HG03571 (cell line): ENCODE results near the gene KRTAP1-5.
"Not testable (repeated sequence)": the region's sequence is repeated elsewhere in the genome, so short reads cannot be mapped to it uniquely, and the experiment has no call there.

ENCODE experiments used
- ATAC-seq: cut with Tn5 transposase; IDR thresholded peaks from one replicate; pipeline ENCODE4 v1.9.1; 2021; ENCODE audit not compliant: unreplicated experiment

Gene KRTAP1-5

DNA sequence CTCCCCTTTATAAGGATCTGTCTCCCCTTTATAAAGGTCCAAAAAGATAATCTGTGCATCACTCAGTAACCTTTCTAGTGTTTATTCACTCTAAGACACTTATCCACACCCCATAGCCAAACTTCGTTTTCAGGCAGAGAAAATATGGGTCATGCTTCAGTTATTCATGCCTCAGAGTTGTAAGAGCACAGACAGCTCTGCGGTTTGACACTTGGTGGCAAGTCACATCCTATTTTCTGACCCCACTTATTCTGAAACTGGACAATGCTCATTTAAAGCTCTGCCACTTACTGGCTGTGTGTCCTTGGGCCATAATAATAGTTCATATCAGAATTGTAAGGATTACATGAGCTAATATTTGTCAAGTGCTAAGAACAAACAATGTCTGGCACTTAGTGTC lies 22.1 kb upstream of the KRTAP1-5 start:
- ATAC-seq: no peak

DNA sequence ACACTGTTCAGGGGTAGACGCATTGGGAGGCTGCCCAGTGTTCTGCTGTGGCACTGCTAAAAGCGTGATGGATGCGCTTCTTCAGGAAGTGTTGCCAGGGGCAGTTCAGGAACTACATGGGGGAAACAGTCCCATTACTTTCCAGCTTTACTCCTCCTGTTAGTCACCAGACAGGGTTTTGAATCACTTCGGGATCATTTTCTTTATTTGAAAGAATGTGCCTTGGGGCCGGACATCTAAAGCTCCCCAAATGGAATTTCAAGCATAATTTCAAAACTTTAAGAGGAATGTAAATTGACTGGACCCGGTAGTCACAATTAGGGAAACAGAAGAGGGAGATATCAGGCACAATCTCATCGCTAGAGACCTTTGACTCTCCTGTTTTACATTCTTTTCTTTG lies 21.4 kb upstream of the KRTAP1-5 start:
- ATAC-seq: no peak

DNA sequence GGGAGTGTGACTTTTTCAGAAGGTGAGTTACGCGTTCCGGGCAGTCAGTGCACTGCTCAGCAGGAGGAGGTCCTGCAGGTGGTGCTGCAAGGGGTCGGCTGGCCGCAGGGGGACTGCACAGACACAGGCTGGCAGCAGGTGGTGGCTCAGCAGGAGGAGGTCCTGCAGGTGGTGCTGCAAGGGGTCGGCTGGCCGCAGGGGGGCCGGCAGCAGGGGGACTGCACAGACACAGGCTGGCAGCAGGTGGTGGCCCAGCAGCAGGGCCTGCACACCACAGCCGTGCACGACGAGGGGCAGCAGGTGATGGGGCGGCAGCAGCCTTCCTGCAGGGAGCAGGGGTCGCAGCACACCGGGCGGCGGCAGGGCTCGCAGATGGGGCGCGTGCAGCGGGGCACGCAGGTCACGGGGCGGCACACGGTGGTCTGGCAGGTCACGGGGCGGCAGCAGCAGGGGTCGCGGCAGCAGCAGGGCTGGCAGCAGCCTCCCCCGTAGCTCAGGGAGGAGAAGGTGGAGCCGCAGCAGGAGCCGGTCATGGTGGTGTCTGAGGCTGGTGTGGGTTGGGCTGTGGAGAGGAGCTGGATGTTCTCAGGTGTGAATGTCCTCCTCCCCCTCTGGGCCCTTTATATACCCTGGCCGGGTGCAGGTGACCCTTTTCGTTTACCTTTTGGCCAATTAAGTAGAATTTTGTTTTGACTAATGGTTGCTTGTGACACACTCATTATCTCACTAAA lies 19.9 kb upstream of the KRTAP1-5 start, which contains the start of gene KRTAP2-1:
Gene KRTAP2-1, minus strand, starts transcription at position 582 of the 731 bp plus-strand sequence. Its CDS starts 49 bp downstream, at position 533.
- not testable (repeated sequence) for ATAC-seq

DNA sequence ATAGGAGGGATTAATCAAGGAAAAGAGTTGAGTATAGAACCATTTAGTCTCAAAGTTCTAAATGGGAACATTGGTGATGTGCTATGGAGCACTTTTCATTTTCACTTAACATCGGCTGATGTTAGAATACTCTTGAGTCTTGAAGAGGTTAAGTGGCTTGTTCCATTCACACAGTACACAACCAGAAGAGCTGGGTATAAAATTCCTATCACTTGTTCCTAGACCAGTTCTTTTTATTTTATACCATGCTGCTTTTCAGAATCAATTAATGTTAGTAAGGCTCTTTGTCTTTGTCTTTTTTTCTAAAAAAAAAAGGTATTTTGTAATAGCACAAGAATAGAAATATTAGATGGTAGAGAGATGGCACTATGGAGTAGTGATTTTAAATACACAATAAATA lies 15.9 kb upstream of the KRTAP1-5 start:
- ATAC-seq: no peak

DNA sequence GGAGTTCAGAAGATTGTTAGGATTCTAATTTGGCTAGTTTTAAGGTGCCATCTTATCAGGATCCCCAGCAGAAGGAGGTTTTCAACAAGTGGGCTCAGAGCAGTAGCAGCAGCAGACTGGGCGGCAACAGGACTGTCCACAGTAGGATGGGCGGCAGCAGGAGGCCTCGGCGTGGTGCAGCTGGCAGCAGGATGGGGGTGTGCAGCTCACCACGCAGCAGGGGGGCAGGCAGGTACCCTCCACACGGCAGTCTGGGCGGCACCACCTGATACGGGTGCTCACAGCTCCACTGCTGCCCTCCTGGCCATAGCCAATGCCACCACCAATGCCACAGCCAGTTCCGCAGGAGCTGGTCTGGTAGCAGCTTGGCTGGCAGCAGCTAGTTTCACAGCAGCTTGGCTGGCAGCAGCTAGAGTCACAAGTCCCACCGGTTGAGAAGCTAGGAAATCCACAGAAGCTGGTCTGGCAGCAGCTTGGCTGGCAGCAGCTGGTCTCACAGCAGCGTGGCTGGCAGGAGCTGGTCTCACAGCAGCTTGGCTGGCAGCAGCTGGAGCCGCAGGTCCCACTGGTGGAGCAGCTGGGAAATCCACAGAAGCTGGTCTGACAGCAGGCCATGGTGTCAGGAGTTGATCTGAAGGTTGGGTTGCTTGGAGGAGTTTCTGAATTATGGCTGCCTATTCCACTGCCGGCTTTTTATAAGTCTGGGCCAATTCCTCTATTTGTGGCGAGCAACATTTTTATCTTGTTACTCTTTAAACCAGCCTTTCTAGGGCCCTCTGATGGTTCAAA lies 14.0 kb upstream of the KRTAP1-5 start, which contains the start of gene KRTAP1-1:
Gene KRTAP1-1, minus strand, starts transcription at position 668 of the 789 bp plus-strand sequence. Its CDS starts 53 bp downstream, at position 615.
- ATAC-seq: not testable (repeated sequence)

DNA sequence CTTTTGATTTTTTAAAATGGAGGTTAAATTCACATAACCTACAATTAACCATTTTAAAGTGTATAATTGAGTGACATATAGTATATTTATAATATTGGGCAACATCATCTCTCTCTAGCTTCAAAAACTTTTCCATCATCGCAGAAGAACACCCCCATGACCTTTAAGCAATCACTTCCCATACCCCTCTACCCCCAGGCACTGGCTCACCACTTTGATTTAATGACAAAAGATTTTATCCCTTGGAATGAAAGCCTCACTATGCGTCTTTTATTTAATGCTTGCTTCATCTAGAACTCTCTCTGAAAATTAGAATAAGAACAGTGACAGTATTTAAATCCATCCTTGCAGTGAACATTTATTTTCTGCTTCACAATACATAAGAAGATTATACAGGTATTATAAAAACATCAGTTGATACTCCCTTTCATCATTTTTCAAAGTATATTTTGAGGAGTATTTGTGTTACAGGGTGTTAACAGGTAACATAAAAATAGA lies 10.9 kb upstream of the KRTAP1-5 start:
- no peak for ATAC-seq

DNA sequence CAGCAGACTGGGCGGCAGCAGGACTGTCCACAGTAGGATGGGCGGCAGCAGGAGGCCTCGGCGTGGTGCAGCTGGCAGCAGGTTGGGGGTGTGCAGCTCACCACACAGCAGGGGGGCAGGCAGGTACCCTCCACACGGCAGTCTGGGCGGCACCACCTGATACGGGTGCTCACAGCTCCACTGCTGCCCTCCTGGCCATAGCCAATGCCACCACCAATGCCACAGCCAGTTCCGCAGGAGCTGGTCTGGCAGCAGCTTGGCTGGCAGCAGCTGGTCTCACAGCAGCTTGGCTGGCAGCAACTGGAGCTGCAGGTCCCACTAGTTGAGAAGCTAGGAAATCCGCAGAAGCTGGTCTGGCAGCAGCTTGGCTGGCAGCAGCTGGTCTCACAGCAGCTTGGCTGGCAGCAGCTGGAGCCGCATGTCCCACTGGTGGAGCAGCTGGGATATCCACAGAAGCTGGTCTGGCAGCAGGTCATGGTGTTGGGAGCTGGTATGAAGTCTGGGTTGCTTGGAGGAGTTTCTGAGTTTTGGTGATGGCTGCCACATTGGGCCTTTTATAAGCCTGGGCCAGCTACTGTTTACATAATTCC lies 7.4 kb upstream of the KRTAP1-5 start, which contains the start of gene KRTAP1-3:
Gene KRTAP1-3, minus strand, starts transcription at position 529 of the 590 bp plus-strand sequence. Its CDS starts 53 bp downstream, at position 476.
- not testable (repeated sequence) for ATAC-seq

DNA sequence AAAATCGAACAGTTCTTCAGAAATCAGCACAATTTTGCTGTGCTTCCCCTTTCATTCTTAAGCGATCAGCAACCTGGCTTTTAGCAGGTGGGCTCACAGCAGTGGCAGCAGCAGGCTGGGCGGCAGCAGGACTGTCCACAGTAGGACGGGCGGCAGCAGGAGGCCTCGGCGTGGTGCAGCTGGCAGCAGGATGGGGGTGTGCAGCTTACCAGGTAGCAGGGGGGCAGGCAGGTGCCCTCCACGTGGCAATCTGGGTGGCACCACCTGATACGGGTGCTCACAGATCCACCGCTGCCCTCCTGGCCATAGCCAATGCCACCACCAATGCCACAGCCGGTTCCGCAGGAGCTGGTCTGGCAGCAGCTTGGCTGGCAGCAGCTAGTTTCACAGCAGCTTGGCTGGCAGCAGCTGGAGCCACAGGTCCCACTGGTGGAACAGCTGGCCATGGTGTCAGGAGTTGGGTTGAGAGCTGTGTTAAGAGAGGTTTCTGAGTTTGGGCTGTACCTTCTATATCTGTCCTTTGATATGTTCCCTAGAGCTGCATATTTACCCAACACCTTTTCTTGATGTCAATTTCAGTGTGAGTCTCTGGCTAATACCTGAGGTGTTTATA lies 2.7 kb upstream of the KRTAP1-5 start, which contains the start of gene KRTAP1-4:
Gene KRTAP1-4, minus strand, starts transcription at position 563 of the 613 bp plus-strand sequence. Its CDS starts 117 bp downstream, at position 446.
- no peak for ATAC-seq

DNA sequence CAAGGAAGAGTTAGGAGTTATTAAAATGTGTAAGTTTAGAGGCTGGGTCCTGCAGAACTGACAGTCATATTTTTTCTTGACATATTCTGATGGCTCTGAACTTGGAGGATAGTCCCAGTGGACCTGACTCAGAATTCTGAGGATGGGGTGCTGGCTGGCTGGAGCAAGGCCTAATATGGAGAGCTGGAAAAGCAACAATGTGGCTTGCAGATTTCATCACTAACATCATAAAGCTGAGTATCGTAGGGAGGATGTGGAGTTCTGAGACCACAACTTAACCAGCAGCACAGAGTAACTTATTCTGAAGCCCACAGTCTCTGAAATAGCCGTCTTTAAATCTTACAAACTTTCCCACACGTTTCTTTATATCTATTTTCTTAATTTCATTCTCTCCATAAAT lies 2.3 kb downstream of the KRTAP1-5 start:
- no peak for ATAC-seq

DNA sequence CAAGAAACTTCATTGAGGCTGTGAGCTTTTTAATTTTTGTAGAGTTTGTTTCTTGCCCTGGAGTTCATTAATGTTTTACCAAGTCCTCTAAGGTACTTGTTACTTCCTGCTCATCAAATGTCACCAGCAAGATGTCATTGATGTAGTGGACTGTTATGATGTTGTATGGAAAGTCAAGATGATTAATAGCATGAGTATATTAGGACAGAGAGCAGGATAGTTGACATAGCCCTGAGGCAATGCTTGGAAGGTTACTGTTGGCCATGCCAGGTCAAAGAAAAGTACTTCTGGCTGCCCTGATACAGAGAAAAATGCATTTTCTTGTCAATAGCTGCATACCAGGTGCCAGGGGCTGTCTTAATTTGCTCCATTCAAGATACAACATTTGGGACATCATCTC lies 6.7 kb downstream of the KRTAP1-5 start:
- ATAC-seq: no peak

DNA sequence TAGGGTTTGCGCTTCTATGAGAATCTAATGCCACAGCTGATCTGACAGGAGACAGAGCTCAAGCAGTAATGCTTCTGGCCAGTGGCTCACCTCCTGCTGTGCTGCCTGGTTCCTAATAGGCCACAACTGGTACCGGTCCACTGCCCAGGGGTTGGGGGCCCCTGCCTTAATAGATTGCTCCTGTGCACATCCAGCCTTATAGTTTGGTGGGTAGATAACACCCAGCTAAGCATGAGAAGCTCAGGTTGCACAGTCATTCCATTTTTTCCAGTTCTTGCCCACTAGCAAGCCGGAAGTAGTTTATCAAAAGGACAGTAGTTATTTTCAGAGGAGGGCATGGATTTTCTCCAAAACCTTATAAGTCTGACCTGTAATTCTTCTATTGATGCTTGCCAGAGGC lies 7.6 kb downstream of the KRTAP1-5 start:
- ATAC-seq: no peak

DNA sequence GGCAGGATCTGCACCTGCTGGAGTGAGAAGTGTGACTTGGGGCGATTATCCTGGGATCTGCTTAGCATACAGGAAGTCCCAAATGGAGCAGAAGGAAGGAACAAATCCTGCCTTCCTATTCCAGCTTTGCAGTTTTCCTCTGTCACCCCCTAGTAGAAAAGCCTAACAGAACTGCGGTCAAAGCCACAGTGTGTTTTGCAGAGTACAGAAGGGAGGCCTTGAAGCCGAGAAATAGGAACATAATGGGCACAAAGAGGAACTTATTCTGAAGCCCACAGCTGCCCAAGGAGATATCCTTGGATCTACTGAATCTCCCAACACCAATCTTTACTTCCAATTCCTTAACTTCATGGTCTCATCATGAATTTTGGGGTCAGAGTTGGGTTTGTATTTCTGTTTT lies 8.5 kb downstream of the KRTAP1-5 start:
- no peak for ATAC-seq

DNA sequence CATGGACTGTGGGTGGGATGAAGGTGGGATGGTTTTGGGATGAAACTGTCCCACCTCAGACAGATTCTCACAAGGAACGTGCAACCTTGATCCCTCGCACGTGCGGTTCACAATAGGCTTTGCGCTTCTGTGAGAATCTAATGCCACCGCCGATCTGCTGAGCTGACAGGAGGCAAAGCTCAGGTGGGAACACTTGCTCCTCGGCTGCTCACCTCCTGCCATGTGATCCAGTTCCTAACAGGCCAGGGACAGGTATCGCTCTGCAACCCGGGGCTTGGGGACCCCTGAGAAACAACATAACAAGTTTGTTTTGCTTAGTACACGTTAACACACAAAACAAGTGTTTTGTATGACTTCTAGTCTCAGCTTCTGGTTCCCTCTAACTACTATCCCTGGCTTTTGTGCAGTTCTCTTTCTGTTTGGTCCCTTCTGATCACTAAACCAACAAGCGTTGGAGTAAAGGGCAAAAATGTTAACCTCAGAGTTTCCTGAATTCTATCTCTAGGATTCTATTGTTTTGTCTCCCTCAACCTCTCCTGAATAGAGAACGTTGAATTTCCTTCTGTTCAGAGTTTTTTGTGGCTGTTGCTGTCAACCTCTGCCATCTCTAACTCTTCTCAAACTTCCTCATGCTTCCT lies 10.3 kb downstream of the KRTAP1-5 start:
- no peak for ATAC-seq

DNA sequence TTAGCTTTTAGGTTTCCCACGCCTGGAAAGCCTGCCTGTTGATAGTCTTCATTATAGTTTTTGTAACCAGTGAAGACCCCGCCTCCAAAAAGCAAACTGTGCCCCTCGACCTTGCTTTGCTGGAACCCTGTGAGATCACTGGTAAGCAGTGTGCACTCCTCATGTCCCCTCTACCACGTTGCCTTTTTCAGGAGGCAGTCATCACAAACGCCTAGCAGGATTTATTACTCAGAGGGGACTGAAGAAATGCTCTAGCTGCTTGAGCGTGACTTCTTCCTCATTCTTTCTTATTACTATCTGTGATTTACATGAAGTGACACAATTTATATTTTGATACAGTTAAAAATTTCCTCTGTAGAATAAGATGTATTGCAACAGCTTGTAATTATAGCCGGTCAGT lies 11.6 kb downstream of the KRTAP1-5 start:
- ATAC-seq: no peak

DNA sequence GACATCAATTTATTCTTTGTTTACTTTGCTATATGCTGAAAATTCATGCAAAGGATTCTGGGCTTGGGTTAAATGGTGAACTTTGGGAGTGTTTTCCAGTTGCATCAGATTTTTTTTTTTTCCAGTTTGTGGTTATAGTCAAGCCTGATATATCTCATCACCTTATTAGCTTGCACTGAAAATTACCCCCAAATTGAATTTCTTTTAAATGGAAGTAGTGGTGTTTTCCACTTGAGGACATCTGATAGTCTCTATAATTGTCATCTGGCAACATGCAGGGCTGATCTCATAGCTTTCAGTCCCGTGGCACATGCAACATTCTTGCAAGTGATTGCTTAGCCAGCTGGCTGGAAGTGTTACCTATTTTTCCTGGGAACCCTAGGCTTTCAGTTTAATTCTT lies 13.4 kb downstream of the KRTAP1-5 start:
- ATAC-seq: no peak

DNA sequence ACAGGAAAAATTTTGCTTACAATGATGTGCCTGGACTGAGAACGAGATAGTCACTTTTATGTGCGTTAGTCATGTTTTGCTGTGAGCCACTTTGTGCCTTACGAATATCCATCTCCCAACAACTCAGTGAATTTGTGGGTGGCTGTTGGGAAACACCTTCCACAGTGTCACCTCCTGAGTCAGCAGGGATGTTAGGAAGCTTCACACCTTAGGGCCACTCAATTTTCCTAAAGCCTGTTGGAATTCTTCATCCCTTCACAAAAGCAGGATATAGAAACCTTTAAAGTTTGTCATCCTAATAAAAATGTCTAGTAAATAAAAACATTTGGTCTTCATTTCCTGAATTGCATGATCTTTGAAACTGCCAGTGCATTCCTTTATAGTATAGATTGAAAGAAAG lies 13.8 kb downstream of the KRTAP1-5 start:
- ATAC-seq: no peak

DNA sequence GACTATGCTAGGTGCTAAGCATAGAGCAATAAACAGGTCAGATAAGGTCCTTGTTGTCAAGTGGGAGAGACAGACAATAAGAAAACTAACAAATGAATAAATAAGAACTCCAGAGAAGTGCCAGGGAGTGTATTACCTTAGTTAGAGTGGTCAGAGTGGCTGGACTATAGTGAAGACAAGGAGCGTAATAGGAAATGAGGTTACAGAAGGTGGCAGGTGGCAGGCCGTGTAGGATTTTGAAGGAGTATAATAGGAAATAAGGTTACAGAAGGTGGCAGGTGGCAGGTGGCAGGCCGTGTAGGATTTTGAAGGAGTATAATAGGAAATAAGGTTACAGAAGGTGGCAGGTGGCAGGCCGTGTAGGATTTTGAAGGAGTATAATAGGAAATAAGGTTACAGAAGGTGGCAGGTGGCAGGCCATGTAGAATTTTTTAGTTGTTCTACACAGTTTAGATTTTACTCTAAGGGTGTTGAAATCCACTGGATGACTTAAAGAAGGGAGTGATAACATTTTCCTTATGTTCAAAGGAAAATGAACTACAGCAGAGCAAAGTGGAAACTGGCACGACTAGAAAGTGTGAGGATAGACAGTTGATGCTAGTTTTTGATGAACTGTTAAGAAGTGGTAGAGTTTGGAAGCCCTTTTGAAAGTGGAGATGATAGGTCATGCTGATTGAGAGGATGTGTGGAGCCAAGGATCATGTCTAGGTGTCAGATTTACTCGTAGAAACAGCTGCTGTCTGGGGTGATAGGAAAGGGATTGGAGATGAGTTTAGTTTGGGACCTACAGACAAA lies 14.5 kb downstream of the KRTAP1-5 start:
- ATAC-seq: no peak

DNA sequence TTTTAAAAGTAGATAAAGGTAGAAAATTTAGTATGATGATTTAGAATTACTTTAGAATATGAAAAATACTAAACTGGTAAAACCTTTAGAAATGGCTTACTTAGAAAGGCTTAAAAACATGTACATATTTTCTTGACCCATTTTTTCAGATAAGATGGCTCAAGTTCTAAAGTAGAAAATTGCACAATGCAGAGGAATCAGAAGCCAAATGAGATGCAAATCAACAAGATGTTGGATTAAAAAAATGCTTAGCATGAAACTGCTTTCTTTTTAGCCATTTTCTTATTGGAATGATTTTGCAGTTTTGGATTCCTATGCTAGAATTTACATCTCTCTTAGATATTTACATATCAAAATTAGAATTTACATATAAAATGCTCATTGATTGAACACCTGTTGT lies 16.6 kb downstream of the KRTAP1-5 start:
- ATAC-seq: no peak

DNA sequence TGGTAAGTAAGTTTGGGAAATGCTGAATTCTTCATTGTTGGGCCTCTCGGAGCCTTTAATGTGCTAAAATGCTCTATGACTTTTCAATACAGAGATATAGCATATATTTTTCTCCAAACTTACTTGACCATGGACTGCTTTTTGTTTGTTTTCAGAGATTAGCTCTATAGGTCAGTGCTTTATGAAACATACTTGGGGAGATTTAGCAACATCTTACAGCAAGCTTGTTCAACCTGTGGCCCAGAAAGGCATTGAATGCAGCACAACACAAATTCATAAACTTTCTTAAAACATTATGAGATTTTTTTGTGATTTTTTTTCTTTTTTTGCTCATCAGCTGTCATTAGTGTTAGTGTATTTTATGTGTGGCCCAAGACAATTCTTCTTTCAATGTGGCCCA lies 17.1 kb downstream of the KRTAP1-5 start:
- ATAC-seq: no peak
